ENCODE data around the gene BRICD5.

- TF ChIP-seq, protein P1, sequence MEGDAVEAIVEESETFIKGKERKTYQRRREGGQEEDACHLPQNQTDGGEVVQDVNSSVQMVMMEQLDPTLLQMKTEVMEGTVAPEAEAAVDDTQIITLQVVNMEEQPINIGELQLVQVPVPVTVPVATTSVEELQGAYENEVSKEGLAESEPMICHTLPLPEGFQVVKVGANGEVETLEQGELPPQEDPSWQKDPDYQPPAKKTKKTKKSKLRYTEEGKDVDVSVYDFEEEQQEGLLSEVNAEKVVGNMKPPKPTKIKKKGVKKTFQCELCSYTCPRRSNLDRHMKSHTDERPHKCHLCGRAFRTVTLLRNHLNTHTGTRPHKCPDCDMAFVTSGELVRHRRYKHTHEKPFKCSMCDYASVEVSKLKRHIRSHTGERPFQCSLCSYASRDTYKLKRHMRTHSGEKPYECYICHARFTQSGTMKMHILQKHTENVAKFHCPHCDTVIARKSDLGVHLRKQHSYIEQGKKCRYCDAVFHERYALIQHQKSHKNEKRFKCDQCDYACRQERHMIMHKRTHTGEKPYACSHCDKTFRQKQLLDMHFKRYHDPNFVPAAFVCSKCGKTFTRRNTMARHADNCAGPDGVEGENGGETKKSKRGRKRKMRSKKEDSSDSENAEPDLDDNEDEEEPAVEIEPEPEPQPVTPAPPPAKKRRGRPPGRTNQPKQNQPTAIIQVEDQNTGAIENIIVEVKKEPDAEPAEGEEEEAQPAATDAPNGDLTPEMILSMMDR (IDR thresholded peaks at IDR 0.05) = peak; percentile 7
- TF ChIP-seq EZH2 (IDR thresholded peaks at IDR 0.05) (no peak), EZH2phosphoT487 (IDR thresholded peaks at IDR 0.05) (no peak)
Measured at GRCh38 chr16:2213817-2214718, 3.4 kb upstream of the BRICD5 start.
